Measurements from ENCODE around the gene PAFAH2.

- TF ChIP-seq POLR2A (IDR thresholded peaks at IDR 0.05) = no peak
- no peak for TF ChIP-seq CTCF (IDR thresholded peaks at IDR 0.05)
These were observed 8.2 kb downstream of the PAFAH2 start for GRCh38 chr1:25989440-25990234.

All from Peyer's patch (tissue), 4 donors.